Kidney (tissue), 14 donors: ENCODE measurements around the gene CDK9. TPM values are rescaled to one million over a fixed set of nuclear protein-coding genes. Genes with fewer than 3 reads are reported as not detected.

ENCODE experiments used
- DNase-seq, 5 donors: peaks; one replicate each; pipeline ENCODE4 v3.0.0-alpha.2; 2013 to 2020
- FAIRE-seq: peaks from 2 replicates; lab custom pipeline; 2012; peaks lifted over from hg19 to GRCh38; lab: Jason Lieb, UNC
- H3K27ac ChIP-seq, 2 donors: one replicate each; pipeline ENCODE4 v1.7.0; 2013; ENCODE audit warnings: low read depth in 2 of 2, low read length in 2 of 2, inconsistent platforms in 1 of 2
- H3K27me3 ChIP-seq: one replicate; pipeline ENCODE4 v1.7.1; 2013; ENCODE audit warnings: low read length, inconsistent platforms; ENCODE audit not compliant: control insufficient read depth, insufficient read depth
- H3K36me3 ChIP-seq, 3 donors: one replicate each; pipeline versions ENCODE4 v1.7.0 to v1.7.1; 2013; ENCODE audit warnings: low read length in 3 of 3, control low read depth in 1 of 3, inconsistent platforms in 1 of 3; ENCODE audit not compliant: insufficient read depth in 3 of 3, control insufficient read depth in 2 of 3
- H3K4me1 ChIP-seq, 3 donors: one replicate each; pipeline versions ENCODE4 v1.7.0 to v1.7.1; 2013; ENCODE audit warnings: low read length in 3 of 3, inconsistent platforms in 1 of 3, low read depth in 1 of 3; ENCODE audit not compliant: control insufficient read depth in 2 of 3, insufficient read depth in 2 of 3
- H3K4me3 ChIP-seq, 3 donors: one replicate each; pipeline versions ENCODE4 v1.7.0 to v1.8.1; 2013; ENCODE audit warnings: low read length in 3 of 3, control low read depth in 1 of 3, inconsistent platforms in 1 of 3
- H3K9ac ChIP-seq, 3 donors: one replicate each; pipeline versions ENCODE4 v1.7.0 to v1.7.1; 2013; ENCODE audit warnings: low read length in 3 of 3, control low read depth in 1 of 3, inconsistent platforms in 1 of 3
- H3K9me3 ChIP-seq, 3 donors: one replicate each; pipeline versions ENCODE4 v1.7.0 to v1.7.1; 2013; ENCODE audit warnings: low read length in 3 of 3, control low read depth in 1 of 3, inconsistent platforms in 1 of 3; ENCODE audit not compliant: control insufficient read depth in 2 of 3, insufficient read depth in 1 of 3
- intact Hi-C: fragments of 100-400 bp; cut with DNase I; formaldehyde crosslinking; loops from one replicate; pipeline ENCODE4 v1.11.1; 2022
- polyA plus RNA-seq: library from polyadenylated mRNA; stranded (reverse); fragments of 350-450 nt; fragmentation: Illumina TruSeq; extraction: RNeasy Lipid Tissue Mini Kit (QIAGEN cat#74804); gene quantifications from one replicate; pipeline ENCODE4 v1.2.3, GENCODE V29; 2014; ENCODE audit warnings: low read depth, low replicate concordance; ENCODE audit not compliant: insufficient read depth
- total RNA-seq: library from RNA; stranded (reverse); fragmentation: NEBNext Ultra II Directional; extraction: Animal tissue kit (Norgen Biotek cat#: 25700); gene quantifications from one replicate; pipeline ENCODE4 v1.2.1, GENCODE V29; 2021
- TF ChIP-seq, protein P1 (sequence below): IDR thresholded peaks from 3 replicates; pipeline ENCODE4 v1.5.1; 2012; ENCODE audit warnings: mild to moderate bottlenecking, moderate library complexity, borderline replicate concordance; ENCODE audit not compliant: insufficient read depth; ENCODE audit errors: extremely low read depth
- donor health status: control.
- donor health status: control.
- donor health status: control.
- donor health status: control.
- donor health status: control.
- donor health status: DM: yes; HTN: yes; CAD: no.
- donor health status: Normal renal cell carcinoma (clear cell type).

The CDK9 gene
- total and polyA plus RNA-seq, 2 donors from 2014 or later = 45.2 to 93.5 TPM

- DNase-seq (no peak), FAIRE-seq (no peak)
- H3K9me3 ChIP-seq = no peaks in the 10 kb centered on the region
- no peak overlapping the region for H3K9ac ChIP-seq
- TF ChIP-seq, protein P1, sequence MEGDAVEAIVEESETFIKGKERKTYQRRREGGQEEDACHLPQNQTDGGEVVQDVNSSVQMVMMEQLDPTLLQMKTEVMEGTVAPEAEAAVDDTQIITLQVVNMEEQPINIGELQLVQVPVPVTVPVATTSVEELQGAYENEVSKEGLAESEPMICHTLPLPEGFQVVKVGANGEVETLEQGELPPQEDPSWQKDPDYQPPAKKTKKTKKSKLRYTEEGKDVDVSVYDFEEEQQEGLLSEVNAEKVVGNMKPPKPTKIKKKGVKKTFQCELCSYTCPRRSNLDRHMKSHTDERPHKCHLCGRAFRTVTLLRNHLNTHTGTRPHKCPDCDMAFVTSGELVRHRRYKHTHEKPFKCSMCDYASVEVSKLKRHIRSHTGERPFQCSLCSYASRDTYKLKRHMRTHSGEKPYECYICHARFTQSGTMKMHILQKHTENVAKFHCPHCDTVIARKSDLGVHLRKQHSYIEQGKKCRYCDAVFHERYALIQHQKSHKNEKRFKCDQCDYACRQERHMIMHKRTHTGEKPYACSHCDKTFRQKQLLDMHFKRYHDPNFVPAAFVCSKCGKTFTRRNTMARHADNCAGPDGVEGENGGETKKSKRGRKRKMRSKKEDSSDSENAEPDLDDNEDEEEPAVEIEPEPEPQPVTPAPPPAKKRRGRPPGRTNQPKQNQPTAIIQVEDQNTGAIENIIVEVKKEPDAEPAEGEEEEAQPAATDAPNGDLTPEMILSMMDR = no peak
- H3K27me3 ChIP-seq = no peaks in the 10 kb centered on the region
- H3K4me3 ChIP-seq = no peak overlapping the region
- no peak overlapping the region for H3K27ac ChIP-seq
- H3K36me3 ChIP-seq = peaks cover 2 to 37% (median 17%) of the 10 kb centered on the region in 3 donors
- peaks cover 0 to 6% (median 0%) of the 10 kb centered on the region in 3 donors for H3K4me1 ChIP-seq
- intact Hi-C loops = no loop called here
These were observed 26.2 kb downstream of the CDK9 start for GRCh38 chr9:127812011-127812410.

GRCh38 chr9:127812936-127813675 is 27.3 kb downstream of the CDK9 start:
- peak in 1 of 5 donors; percentile 38 for DNase-seq
- H3K9ac ChIP-seq = no peak overlapping the region
- peaks cover 2 to 39% (median 13%) of the 10 kb centered on the region in 3 donors for H3K36me3 ChIP-seq
- intact Hi-C loops = no loop called here
- peaks cover 0 to 6% (median 0%) of the 10 kb centered on the region in 3 donors for H3K4me1 ChIP-seq
- no peak overlapping the region for H3K4me3 ChIP-seq
- H3K27ac ChIP-seq = no peak overlapping the region
- H3K27me3 ChIP-seq = no peaks in the 10 kb centered on the region
- no peak for FAIRE-seq
- no peaks in the 10 kb centered on the region for H3K9me3 ChIP-seq
- TF ChIP-seq, protein P1 = no peak

- peaks cover 0 to 6% (median 0%) of the 10 kb centered on the region in 3 donors for H3K4me1 ChIP-seq
- H3K9me3 ChIP-seq = no peaks in the 10 kb centered on the region
- FAIRE-seq (no peak), DNase-seq (peak in 1 of 5 donors; percentile 38)
- TF ChIP-seq, protein P1 = no peak
- intact Hi-C loops = no loop called here
- peaks cover 2 to 39% (median 16%) of the 10 kb centered on the region in 3 donors for H3K36me3 ChIP-seq
- no peak overlapping the region for H3K4me3 ChIP-seq
- no peaks in the 10 kb centered on the region for H3K27me3 ChIP-seq
- no peak overlapping the region for H3K27ac ChIP-seq
- H3K9ac ChIP-seq = no peak overlapping the region
These were observed 27.9 kb downstream of the CDK9 start for GRCh38 chr9:127813686-127814226.
